ENCODE data around the gene MYCBP. TPM values are rescaled to one million over a fixed set of nuclear protein-coding genes. Genes with fewer than 3 reads are reported as not detected.
"Not testable (repeated sequence)": the region's sequence is repeated elsewhere in the genome, so short reads cannot be mapped to it uniquely, and the experiment has no call there.

Gene MYCBP
- total RNA-seq, 1 donor from 2014 or later = 6.1 TPM

DNA sequence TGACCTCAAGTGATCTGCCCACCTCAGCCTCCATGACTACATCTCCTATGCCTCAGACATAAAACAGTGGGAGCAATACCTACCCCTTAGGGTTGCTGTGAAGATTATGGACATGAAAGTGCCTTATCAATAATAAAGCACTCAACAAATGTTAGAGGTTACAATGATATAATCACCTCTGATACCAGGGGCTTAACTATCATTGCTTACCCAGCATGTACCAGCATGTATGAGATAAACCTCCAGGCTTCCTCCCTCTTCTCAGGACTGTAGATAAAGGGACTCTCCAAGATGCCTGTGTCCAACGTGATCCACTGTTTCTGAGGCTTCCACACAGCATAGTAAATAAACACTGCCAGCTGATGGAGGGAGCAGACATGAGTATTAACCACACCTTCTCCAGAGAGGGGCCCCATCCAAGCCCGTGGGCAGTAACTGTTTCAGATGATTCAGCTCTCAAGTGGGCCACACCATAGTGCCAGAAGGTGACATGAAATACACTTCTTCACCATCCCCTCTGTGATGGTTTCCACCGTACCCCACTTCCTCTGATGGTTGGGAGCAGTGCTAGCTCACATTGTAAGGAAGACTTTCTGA is 42.3 kb upstream of the MYCBP start:
- H3K4me1 Mint-ChIP-seq (ENCODE audit: low read depth) = no peaks in the 10 kb centered on the region
- no peak for DNase-seq (ENCODE audit: low spot score)
- no peaks in the 10 kb centered on the region for H3K27me3 Mint-ChIP-seq (ENCODE audit: low read depth)
- TF ChIP-seq CTCF (IDR thresholded peaks at IDR 0.05) = no peak
- peaks cover 13% of the 10 kb centered on the region for H3K36me3 Mint-ChIP-seq (ENCODE audit: low read depth)
- no peak overlapping the region for H3K27ac Mint-ChIP-seq (ENCODE audit: unreplicated experiment)
- H3K4me3 Mint-ChIP-seq (ENCODE audit: unreplicated experiment) = no peak overlapping the region
- no peaks in the 10 kb centered on the region for H3K9me3 Mint-ChIP-seq (ENCODE audit: low read depth)

DNA sequence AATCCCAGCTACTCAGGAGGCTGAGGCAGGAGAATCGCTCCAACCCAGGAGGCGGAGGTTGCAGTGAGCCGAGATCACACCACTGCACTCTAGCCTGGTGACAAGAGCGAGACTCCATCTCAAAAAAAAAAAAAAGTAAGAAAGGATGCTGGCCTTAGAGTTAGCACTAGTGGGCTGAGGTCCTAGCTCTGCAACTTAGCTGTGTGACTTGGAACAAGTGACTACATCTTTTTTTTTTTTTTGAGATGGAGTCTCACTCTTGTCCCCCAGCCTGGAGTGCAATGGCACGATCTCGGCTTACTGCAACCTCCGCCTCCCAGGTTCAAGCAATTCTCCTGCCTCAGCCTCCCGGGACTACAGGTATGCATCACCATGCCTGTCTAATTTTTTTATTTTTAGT is 41.8 kb upstream of the MYCBP start:
- H3K9me3 Mint-ChIP-seq (ENCODE audit: low read depth); DNase-seq (ENCODE audit: low spot score); H3K27me3 Mint-ChIP-seq (ENCODE audit: low read depth); H3K4me1 Mint-ChIP-seq (ENCODE audit: low read depth); H3K27ac Mint-ChIP-seq (ENCODE audit: unreplicated experiment); H3K4me3 Mint-ChIP-seq (ENCODE audit: unreplicated experiment): not testable (repeated sequence)
- H3K36me3 Mint-ChIP-seq (ENCODE audit: low read depth) = peaks cover 13% of the 10 kb centered on the region

- no peak for DNase-seq (ENCODE audit: low spot score)
These were observed 35.7 kb upstream of the MYCBP start for GRCh38 chr1:38908821-38909220.

DNA sequence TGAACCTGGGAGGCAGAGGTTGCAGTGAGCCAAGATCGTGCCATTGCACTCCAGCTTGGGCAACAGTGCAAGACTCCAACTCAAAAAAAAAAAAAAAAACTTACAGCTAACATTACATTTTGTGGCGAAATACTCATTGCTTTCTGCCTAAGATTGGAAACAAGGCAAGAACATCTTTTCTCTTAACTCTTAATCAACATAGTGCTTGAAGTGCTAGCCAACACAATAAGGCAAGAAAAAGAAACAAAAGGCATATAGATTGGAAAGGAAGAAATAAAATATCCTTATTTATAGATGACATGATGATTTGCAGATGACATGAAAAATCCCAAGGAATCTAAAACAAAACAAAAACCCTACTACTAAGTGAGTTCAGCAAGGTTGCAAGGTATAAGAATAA is 32.8 kb upstream of the MYCBP start:
- no peak for DNase-seq (ENCODE audit: low spot score)
- peaks cover 3% of the 10 kb centered on the region for H3K36me3 Mint-ChIP-seq (ENCODE audit: low read depth)
- no peaks in the 10 kb centered on the region for H3K27me3 Mint-ChIP-seq (ENCODE audit: low read depth)
- H3K4me1 Mint-ChIP-seq (ENCODE audit: low read depth) = no peaks in the 10 kb centered on the region
- H3K27ac Mint-ChIP-seq (ENCODE audit: unreplicated experiment) = no peak overlapping the region
- no peak for TF ChIP-seq CTCF (IDR thresholded peaks at IDR 0.05)
- peaks cover 4% of the 10 kb centered on the region for H3K9me3 Mint-ChIP-seq (ENCODE audit: low read depth)
- no peak overlapping the region for H3K4me3 Mint-ChIP-seq (ENCODE audit: unreplicated experiment)

More at GRCh38 chr1:38908821-38909220, 35.7 kb upstream of the MYCBP start:
- Mint-ChIP-seq H3K4me1 (ENCODE audit: low read depth) (no peaks in the 10 kb centered on the region), H3K9me3 (ENCODE audit: low read depth) (peaks cover 4% of the 10 kb centered on the region), H3K27me3 (ENCODE audit: low read depth) (no peaks in the 10 kb centered on the region), H3K27ac (ENCODE audit: unreplicated experiment) (no peak overlapping the region), H3K36me3 (ENCODE audit: low read depth) (peaks cover 3% of the 10 kb centered on the region), H3K4me3 (ENCODE audit: unreplicated experiment) (no peak overlapping the region)
- TF ChIP-seq CTCF (IDR thresholded peaks at IDR 0.05) = no peak

- DNase-seq (ENCODE audit: low spot score) = no peak
- TF ChIP-seq CTCF (IDR thresholded peaks at IDR 0.05) = no peak
- H3K27me3 Mint-ChIP-seq (ENCODE audit: low read depth) = no peaks in the 10 kb centered on the region
- H3K36me3 Mint-ChIP-seq (ENCODE audit: low read depth) = no peaks in the 10 kb centered on the region
- H3K4me3 Mint-ChIP-seq (ENCODE audit: unreplicated experiment) = no peak overlapping the region
- H3K9me3 Mint-ChIP-seq (ENCODE audit: low read depth) = no peaks in the 10 kb centered on the region
- no peak overlapping the region for H3K27ac Mint-ChIP-seq (ENCODE audit: unreplicated experiment)
- H3K4me1 Mint-ChIP-seq (ENCODE audit: low read depth) = no peaks in the 10 kb centered on the region
These were observed 26.4 kb upstream of the MYCBP start for GRCh38 chr1:38899560-38899959.

- Mint-ChIP-seq H3K27me3 (ENCODE audit: low read depth) (no peaks in the 10 kb centered on the region), H3K4me1 (ENCODE audit: low read depth) (no peaks in the 10 kb centered on the region), H3K36me3 (ENCODE audit: low read depth) (no peaks in the 10 kb centered on the region), H3K27ac (ENCODE audit: unreplicated experiment) (no peak overlapping the region), H3K9me3 (ENCODE audit: low read depth) (no peaks in the 10 kb centered on the region), H3K4me3 (ENCODE audit: unreplicated experiment) (no peak overlapping the region)
- TF ChIP-seq CTCF (IDR thresholded peaks at IDR 0.05) = no peak
- DNase-seq (ENCODE audit: low spot score) = no peak
These were observed 25.6 kb upstream of the MYCBP start for GRCh38 chr1:38898653-38899230.

Measured in chondrocyte (in vitro differentiated cells).